GM21381 (cell line): ENCODE results near the gene SLC35F5.
"Not testable (repeated sequence)": the region's sequence is repeated elsewhere in the genome, so short reads cannot be mapped to it uniquely, and the experiment has no call there.

ENCODE experiments used
- ATAC-seq: cut with Tn5 transposase; IDR thresholded peaks from one replicate; pipeline ENCODE4 v1.9.1; 2021; ENCODE audit warnings: mild to moderate bottlenecking, moderate library complexity; ENCODE audit not compliant: unreplicated experiment

SLC35F5 gene

DNA sequence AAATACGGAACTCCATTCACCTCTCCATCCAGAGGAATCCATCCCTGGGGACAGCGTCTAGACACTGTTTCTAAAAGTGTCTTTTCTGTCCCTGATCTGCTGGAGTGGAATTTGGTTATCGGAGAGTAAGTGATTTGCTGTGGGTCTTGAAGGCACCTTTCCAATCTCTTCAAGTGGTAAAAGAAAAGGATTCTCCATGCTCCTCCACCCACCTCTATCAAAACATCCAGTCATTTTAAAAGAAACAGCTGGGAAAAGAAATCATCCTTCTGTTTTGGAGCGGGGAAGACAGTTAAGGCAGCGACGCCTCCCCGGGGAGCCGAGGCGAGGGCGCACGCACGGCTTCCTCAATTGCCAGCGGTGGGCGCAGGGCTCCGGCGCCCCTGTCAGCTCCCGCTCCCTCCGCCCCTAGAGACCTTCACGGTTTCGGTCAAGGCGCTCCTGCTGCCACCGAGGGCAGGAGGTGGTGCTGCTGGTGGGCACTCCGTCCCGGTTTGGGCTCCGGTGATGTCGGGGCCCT is 547 bp downstream of the SLC35F5 start:
- peak; percentile 40 for ATAC-seq

DNA sequence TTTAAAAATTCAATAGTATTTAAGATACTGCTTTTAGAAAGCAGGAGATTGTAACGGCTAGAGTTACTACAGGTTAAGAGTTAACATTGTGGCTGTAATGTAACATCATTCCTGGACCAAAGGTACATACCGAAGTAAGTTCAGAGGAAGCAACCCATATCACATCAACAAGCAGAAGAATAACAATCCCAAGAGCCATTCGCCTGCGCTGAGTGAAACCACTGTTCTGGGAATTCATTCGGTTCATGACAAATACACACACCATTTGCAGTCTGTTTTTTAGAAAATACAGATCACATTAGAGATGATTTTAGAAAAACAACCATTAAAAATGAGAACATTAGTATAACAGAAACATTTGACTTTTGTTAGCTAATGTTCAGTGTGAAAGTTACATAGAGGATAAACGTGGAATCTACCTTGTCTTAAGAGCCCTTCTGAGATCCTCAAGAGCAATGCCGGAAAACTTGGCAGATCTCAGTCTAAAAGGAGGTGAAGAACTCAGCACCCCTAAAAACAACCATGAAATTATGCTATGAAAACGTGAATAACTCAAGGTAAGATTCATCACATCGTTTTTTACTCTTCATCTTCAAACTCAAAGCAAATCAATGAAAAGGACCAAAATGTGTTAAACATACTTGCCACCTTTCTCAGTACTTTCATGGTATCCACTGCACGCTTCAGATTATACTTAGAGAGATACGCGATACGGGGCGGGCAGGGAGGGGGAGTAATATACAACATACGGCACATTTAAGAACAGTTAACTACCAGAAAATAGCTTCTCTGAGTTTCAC is 1.2 kb downstream of the SLC35F5 start:
- ATAC-seq, result no peak

- no peak for ATAC-seq
Observed at GRCh38 chr2:113754160-113754559, 2.3 kb downstream of the SLC35F5 start.

GRCh38 chr2:113750385-113750784 is 6.1 kb downstream of the SLC35F5 start:
- no peak for ATAC-seq

DNA sequence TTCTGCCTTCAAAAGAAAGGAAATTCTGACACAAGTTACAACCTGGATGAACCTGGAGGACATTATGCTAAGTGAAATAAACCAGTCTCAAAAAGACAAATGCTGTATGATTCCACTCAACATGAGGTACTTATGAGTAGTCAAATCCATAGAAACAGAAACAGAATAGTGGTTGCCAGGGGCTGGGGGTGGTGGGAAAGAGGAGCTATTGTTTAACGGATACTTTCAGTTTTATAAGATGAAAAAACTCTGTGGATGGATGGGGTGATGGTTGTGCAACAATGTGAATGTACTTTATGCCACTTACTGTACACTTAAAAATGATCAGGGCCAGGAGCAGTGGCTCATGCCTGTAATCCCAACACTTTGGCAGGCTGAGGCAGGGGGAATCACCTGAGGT is 15.4 kb downstream of the SLC35F5 start:
- no peak for ATAC-seq

GRCh38 chr2:113739849-113740248 is 16.6 kb downstream of the SLC35F5 start:
- no peak for ATAC-seq

DNA sequence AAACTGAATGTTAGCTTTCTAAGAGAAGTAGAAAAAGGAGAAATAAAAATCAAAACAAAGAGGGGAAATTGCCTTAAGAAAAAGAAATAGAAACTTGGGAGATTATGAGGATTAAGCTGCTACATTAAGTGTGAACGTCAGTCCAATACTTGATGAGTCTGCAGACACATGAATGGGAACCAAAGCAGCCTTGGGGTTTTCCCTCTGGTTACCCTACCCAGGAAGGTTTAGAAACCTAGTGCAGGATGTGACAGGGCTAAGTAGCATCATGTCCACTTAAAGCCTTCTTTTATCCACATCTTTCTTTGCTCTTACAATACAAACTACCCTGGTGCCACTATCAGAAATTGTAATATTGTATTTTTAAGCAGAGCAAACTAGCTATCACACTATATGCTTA is 22.3 kb downstream of the SLC35F5 start:
- peak; percentile 91 for ATAC-seq

GRCh38 chr2:113724010-113724409 is 32.4 kb downstream of the SLC35F5 start:
- ATAC-seq, result no peak

DNA sequence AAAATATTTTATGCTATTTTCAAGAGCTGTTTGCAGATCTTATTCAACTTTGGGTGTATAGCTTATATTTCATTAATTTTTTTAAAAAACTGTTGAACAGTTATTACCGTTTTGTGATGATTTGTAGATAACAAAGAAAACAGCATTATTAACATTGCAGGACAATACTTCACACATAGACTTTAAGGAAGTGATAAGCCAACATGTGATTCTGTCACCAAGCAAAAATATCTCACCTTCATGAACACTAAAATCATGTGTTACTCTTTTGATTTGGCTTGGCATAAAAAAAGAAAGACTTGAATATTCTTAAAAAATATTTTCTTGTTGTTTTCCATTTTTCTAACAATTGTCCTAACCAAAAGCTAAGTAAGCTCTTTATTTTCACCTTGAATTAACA is 33.0 kb downstream of the SLC35F5 start:
- ATAC-seq, result no peak

DNA sequence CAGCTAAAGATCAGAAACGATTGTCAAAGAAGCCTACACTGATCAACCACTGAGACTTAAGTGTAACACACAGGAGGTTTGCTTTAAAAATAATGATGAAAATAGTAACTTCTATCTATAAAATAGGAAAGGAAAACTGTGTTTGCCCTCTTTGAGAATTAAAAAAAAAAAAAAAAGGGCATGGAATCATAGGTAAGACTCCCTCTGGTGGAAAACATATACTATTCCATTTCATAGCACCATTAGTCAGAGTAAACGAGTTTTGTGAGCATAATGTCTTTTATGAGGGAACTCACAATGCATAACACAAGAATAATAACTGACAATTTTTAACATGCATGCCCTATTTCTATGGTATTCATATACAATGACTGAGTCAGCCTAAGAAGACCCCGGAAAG is 36.3 kb downstream of the SLC35F5 start:
- ATAC-seq, result no peak

DNA sequence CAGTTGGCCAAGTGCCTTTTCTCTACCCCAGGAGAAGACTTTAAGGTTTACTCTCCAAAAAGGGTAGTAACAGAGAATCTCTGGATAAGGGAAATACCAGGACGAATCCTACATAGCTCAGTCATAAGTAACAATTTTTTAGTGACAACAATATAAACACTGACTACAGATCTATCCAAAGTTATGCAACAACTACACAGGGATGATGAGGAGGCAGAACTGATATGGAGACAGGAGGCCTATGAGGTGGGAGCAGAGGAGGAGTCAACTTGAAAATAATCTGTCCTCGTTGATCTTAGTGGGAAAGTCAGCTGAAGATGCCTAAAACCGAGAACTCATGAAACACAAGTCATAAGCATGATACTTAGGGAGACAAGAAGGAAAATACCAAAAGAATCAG is 40.2 kb downstream of the SLC35F5 start:
- no peak for ATAC-seq

DNA sequence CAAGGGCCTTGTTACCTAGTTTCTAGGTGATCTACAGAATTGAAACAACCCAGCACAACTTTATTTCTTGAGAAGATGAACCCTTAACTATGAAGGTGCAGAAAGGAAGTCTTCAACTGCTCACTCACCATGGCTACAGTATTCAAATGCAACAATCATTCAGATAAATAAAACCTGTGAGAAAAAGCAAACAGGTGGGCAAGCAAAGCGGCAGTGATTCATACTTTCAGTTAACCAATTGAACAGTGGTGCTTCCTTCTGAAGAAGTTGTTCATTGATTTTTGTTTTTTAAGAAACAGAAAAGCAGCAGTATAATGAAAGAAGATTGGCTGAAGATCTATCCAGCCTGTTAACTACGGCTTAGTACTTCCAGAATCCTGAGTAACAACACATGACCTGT is 43.5 kb downstream of the SLC35F5 start:
- no peak for ATAC-seq

DNA sequence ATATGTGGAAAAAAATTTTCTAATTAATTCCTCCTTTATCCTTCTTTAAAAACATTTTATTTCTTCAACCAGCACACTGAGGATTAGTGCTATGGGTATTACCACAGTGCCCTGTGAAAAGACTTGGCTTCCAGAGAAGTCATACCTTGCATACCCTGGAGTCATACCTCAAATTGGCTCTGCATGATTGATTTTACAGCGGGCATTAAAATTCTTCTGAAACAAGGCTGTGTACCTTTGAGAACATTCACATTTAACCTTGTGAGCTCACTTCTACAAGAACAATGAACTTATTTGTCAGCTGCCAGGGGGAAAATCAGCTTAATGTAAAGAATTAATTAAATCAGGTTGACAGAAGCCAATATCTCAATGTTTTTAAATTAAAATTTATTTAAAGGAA is 44.6 kb downstream of the SLC35F5 start:
- no peak for ATAC-seq

GRCh38 chr2:113709022-113709421 is 47.4 kb downstream of the SLC35F5 start:
- ATAC-seq, result no peak

- no peak for ATAC-seq
Observed at GRCh38 chr2:113707106-113707505, 49.3 kb downstream of the SLC35F5 start.

- no peak for ATAC-seq
Observed at GRCh38 chr2:113705982-113706523, 50.4 kb downstream of the SLC35F5 start.

DNA sequence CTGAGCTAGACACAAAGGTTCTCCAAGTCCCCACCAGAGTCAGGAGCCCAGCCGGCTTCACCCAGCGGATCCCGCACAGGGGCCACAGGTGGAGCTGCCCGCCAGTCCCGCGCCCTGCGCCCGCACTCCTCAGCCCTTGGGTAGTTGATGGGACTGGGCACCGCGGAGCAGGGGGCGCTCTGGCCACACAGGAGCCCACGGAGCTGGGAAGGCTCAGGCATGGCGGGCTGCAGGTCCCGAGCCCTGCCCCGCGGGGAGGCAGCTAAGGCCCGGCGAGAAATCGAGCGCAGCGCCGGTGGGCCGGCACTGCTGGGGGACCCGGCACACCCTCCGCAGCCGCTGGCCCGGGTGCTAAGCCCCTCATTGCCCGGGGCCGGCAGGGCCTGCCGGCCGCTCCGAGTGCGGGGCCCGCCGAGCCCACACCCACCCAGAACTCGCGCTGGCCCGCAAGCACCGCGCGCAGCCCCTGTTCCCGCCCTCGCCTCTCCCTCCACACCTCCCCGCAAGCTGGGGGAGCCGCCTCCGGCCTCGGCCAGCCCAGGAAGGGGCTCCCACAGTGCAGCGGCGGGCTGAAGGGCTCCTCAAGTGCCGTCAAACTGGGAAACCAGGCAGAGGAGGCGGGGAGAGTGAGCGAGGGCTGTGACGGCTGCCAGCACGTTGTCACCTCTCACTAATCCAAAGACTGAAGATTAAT is 52.0 kb downstream of the SLC35F5 start:
- not testable (repeated sequence) for ATAC-seq

- ATAC-seq, result no peak
Observed at GRCh38 chr2:113703386-113704299, 52.8 kb downstream of the SLC35F5 start.

DNA sequence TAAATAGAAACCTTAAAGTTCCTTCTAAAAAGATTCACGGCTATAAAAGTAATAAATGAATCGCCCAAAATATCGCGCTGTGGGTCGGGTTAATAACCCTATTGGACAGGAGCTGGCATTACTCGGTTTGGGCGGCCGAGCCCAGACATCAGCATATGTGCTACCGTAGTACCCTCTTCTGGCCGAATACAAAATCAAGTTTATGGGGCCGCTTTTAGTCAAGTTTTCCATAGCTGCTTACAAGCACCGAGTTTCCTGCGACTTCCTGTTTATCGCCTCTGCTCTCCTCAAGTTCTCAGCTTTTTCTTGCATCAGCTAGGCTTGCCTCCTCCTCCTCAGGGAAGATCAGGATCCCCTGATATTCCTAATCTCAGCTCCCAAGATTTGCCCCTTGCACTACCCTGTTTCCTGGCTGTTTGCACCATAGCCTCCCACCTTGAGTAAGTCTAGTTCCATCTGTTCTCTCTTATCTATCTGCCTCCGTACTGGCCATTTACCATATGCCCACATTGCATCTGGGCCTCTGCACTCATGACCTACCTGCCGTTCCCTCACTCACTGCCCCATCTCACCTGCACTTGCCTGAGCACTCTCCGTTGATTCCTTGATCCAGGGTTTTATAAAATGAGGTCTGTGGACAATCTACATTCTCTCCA is 56.1 kb downstream of the SLC35F5 start:
- peak; percentile 80 for ATAC-seq

DNA sequence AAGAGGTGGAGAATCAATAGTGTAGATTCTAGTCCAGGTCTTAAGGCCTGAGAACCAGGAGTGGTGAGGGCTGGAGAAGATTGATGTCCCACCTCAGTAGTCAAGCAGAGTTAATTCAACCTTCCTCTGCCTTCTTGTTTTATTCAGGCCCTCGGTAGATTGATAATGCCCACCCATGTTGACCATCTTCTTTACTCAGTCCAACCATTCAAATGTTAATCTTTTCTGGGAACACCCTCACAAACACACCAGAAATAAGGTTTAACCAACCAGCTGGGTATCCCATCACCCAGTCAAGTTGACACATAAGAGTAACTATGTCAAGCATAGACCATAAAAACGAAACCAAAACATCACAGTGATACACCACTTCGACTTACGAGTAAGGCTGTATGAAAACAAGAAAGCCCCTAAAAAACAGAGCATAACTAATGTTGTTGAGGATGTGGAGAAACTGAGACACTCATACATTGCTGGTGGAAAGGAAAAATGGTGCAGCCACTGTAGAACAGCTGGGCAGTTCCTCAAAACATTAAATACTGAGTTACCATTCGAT is 57.5 kb downstream of the SLC35F5 start:
- peak; percentile 63 for ATAC-seq
